Testis (tissue), 2 donors: ENCODE results near the gene PHLPP1.

Experiments used
- POLR2A ChIP-seq: fragments of 450-650 bp; IDR thresholded peaks from one replicate; pipeline ENCODE4 v1.6.1; 2017; ENCODE audit warnings: antibody characterized with exemption, mild to moderate bottlenecking, moderate library complexity
- TF ChIP-seq, protein P1 (sequence below), 3 experiments: fragments of 450-650 bp in 2 of 3; fragments of 200-600 bp in 1 of 3; sonication (generic) in 1 of 3; IDR thresholded peaks; one replicate each; pipeline ENCODE4 v1.5.1; 2016 to 2019; ENCODE audit warnings: antibody characterized with exemption in 3 of 3, mild to moderate bottlenecking in 2 of 3, moderate library complexity in 1 of 3

DNA sequence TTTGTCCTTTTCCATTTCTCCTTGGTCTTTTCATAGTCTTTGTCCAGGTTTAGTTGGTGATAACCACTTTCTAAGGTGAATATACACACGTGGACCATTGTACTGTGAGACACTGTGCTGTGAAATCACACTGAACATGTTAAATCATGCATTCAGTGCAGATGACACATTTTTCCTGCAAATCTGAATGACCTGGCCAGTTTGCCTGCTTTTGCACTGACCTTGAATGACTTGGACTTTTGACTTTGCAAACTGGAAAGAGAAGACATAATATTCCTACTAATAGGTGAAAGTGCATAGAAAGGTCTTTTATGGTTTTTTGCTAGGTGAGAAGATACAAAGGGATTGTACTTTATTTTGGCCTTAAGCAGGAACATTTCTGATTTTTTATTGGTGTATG lies 21.7 kb upstream of the PHLPP1 start:
- TF ChIP-seq POLR2A, result no peak
- TF ChIP-seq, protein P1, sequence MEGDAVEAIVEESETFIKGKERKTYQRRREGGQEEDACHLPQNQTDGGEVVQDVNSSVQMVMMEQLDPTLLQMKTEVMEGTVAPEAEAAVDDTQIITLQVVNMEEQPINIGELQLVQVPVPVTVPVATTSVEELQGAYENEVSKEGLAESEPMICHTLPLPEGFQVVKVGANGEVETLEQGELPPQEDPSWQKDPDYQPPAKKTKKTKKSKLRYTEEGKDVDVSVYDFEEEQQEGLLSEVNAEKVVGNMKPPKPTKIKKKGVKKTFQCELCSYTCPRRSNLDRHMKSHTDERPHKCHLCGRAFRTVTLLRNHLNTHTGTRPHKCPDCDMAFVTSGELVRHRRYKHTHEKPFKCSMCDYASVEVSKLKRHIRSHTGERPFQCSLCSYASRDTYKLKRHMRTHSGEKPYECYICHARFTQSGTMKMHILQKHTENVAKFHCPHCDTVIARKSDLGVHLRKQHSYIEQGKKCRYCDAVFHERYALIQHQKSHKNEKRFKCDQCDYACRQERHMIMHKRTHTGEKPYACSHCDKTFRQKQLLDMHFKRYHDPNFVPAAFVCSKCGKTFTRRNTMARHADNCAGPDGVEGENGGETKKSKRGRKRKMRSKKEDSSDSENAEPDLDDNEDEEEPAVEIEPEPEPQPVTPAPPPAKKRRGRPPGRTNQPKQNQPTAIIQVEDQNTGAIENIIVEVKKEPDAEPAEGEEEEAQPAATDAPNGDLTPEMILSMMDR (IDR thresholded peaks at IDR 0.05), result no peak
